SK-N-MC (cell line): ENCODE data around the gene TRPM2.

Experiments
- EZH2 ChIP-seq: fragments of 200-600 bp; sonication (generic); IDR thresholded peaks from one replicate; pipeline ENCODE4 v1.6.1; 2017; ENCODE audit warnings: antibody characterized with exemption
- FOXP2 ChIP-seq: optimal IDR thresholded peaks from 2 replicates; pipeline ENCODE3; 2011; ENCODE audit warnings: mild to moderate bottlenecking, moderate library complexity; ENCODE audit not compliant: insufficient read depth; ENCODE audit errors: extremely low read length, control extremely low read depth
- POLR2AphosphoS5 ChIP-seq: IDR thresholded peaks from 2 replicates; pipeline ENCODE4 v1.6.1; 2012; ENCODE audit warnings: mild to moderate bottlenecking, low read depth, low read length, borderline replicate concordance

DNA sequence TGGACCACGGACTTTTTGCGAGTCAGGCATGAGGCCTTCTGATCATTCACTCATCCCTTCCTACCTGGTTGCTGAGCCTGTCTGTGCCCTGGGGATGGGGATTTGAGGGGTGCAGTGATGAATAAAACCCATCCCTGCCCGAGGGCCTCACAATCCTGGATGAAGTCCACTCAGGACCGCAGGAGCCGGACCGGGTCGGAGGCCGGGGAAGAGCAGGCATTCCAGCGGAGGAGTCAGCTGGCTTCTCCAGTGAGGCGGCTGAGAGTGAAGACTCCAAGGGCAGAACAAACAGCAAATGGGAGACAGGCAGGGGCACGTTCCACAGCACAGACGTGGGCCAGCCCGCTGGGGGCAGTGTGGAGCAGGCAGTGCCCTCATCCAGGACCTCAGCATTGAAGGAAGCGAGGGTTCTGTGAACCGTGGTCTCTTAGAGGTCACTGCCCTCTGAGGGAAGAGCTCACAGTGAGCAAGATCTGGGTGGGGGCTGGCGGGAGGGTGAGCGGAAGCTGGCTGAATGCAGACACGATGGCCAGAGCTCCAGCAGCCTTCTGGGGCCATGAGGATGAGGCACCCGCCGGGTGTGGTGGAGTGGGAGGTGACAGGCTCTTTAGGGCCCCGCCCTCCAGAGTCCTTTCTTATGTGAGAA, 91.0 kb downstream of the TRPM2 start:
- no peak for TF ChIP-seq POLR2AphosphoS5
- no peak for TF ChIP-seq EZH2
- no peak for TF ChIP-seq FOXP2
